C4-2B (cell line): ENCODE data around the gene ZC3H8.

Experiments
- ZFX ChIP-seq: fragments of 450-650 bp; IDR thresholded peaks from 2 replicates; pipeline ENCODE4 v1.6.1; 2017
- TF ChIP-seq, protein P1 (sequence below): fragments of 450-650 bp; conservative IDR thresholded peaks from 2 replicates; pipeline ENCODE4 v1.5.1; 2017; ENCODE audit warnings: mild to moderate bottlenecking

DNA sequence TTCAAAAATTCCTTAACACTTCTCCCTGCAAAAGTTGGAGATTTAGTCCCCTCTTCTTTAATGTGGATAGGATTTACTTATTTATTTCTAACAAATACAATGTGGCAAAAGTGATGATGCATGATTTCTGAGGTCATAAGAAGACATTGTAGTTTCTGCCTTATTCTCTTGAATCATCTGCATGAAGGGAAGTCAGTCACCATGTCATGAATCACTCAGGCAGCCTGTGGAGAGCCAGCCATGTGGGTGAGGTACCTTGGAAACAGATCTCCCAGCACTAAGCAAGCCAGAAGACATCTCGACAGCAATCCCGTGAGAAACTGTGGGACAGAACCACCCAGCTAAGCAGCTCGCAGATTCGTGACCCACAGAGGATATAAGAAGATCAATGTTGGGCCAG lies 2.7 kb upstream of the ZC3H8 start:
- TF ChIP-seq, protein P1, sequence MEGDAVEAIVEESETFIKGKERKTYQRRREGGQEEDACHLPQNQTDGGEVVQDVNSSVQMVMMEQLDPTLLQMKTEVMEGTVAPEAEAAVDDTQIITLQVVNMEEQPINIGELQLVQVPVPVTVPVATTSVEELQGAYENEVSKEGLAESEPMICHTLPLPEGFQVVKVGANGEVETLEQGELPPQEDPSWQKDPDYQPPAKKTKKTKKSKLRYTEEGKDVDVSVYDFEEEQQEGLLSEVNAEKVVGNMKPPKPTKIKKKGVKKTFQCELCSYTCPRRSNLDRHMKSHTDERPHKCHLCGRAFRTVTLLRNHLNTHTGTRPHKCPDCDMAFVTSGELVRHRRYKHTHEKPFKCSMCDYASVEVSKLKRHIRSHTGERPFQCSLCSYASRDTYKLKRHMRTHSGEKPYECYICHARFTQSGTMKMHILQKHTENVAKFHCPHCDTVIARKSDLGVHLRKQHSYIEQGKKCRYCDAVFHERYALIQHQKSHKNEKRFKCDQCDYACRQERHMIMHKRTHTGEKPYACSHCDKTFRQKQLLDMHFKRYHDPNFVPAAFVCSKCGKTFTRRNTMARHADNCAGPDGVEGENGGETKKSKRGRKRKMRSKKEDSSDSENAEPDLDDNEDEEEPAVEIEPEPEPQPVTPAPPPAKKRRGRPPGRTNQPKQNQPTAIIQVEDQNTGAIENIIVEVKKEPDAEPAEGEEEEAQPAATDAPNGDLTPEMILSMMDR: no peak
- TF ChIP-seq ZFX: no peak
